SK-N-SH (cell line): Measurements from ENCODE around the gene OCEL1. TPM values are rescaled to one million over a fixed set of nuclear protein-coding genes. Genes with fewer than 3 reads are reported as not detected.

Source experiments
- CTCF ChIA-PET: fragments of 300-600, 350-600 bp; formaldehyde crosslinking; extraction: SDS; loops from one replicate; lab custom pipeline; 2021; lab: Yijun Ruan, JAX
- POLR2A ChIA-PET: fragments of 350-600 bp; sonication (Branson Sonifier 250); formaldehyde crosslinking; extraction: SDS; loops from one replicate; lab custom pipeline; 2020; ENCODE audit warnings: antibody characterized with exemption, inconsistent platforms; lab: Yijun Ruan, JAX
- DNase-seq: peaks from one replicate; pipeline ENCODE4 v3.0.0; 2012
- H2AFZ ChIP-seq: fragments of 200-600 bp; sonication (generic); 2 replicates; pipeline ENCODE4 v1.8.1; 2016; ENCODE audit warnings: antibody characterized with exemption, mild to moderate bottlenecking, low read depth
- H3F3A ChIP-seq: fragments of 200-600 bp; sonication (generic); replicated peaks from 2 replicates; pipeline ENCODE3; 2016; ENCODE audit warnings: antibody characterized with exemption, mild to moderate bottlenecking; ENCODE audit not compliant: insufficient read depth
- H3K27ac ChIP-seq, 2 experiments: fragments of 200-500 bp in 1 of 2; fragments of 200-600 bp in 1 of 2; sonication (Bioruptor generic) in 1 of 2; sonication (generic), shearing (Covaris generic) in 1 of 2; 2 replicates each; pipeline versions ENCODE4 v1.5.1 to v1.6.1; 2014 to 2016; ENCODE audit warnings: low read depth in 2 of 2, inconsistent platforms in 1 of 2, low read length in 1 of 2, mild to moderate bottlenecking in 1 of 2, mixed read lengths in 1 of 2
- H3K27me3 ChIP-seq: fragments of 200-600 bp; sonication (generic), shearing (Covaris generic); 2 replicates; pipeline ENCODE4 v1.6.1; 2016; ENCODE audit warnings: mixed run types; ENCODE audit not compliant: insufficient read depth
- H3K36me3 ChIP-seq, 2 experiments: fragments of 200-500 bp in 1 of 2; fragments of 200-600 bp in 1 of 2; sonication (Bioruptor generic) in 1 of 2; sonication (generic) in 1 of 2; replicated peaks in 1 of 2; 2 replicates each; pipeline versions ENCODE3 to v1.5.1; 2014 to 2016; ENCODE audit warnings: low read length in 1 of 2, mild to moderate bottlenecking in 1 of 2; ENCODE audit not compliant: insufficient read depth in 2 of 2, control insufficient read depth in 1 of 2
- H3K4me1 ChIP-seq, 2 experiments: fragments of 200-500 bp in 1 of 2; fragments of 200-600 bp in 1 of 2; sonication (Bioruptor generic) in 1 of 2; sonication (generic), shearing (Covaris generic) in 1 of 2; 2 replicates each; pipeline versions ENCODE4 v1.5.1 to v1.6.1; 2014 to 2016; ENCODE audit warnings: low read depth in 1 of 2, low read length in 1 of 2, mixed run types in 1 of 2; ENCODE audit not compliant: insufficient read depth in 2 of 2, control insufficient read depth in 1 of 2
- H3K4me2 ChIP-seq: fragments of 200-600 bp; sonication (generic), shearing (Covaris generic); 2 replicates; pipeline ENCODE4 v1.6.1; 2017; ENCODE audit warnings: mixed run types
- H3K4me3 ChIP-seq, 2 experiments: fragments of 200-500 bp in 1 of 2; fragments of 200-600 bp in 1 of 2; sonication (Bioruptor generic) in 1 of 2; sonication (generic), shearing (Covaris generic) in 1 of 2; 2 replicates each; pipeline versions ENCODE4 v1.5.1 to v1.8.1; 2014 to 2016; ENCODE audit warnings: low read depth in 2 of 2, inconsistent platforms in 1 of 2, low read length in 1 of 2, mild to moderate bottlenecking in 1 of 2, mixed read lengths in 1 of 2, moderate library complexity in 1 of 2
- H3K79me2 ChIP-seq: fragments of 200-600 bp; sonication (generic); 2 replicates; pipeline ENCODE4 v1.8.1; 2017; ENCODE audit warnings: mild to moderate bottlenecking; ENCODE audit not compliant: insufficient read depth
- H3K9ac ChIP-seq: fragments of 200-600 bp; sonication (generic); 2 replicates; pipeline ENCODE4 v1.6.1; 2017; ENCODE audit warnings: mixed run types
- H3K9me2 ChIP-seq: fragments of 200-600 bp; sonication (generic); 2 replicates; pipeline ENCODE4 v1.6.1; 2017; ENCODE audit warnings: mixed run types
- H3K9me3 ChIP-seq: fragments of 200-600 bp; sonication (generic); 2 replicates; pipeline ENCODE4 v1.6.1; 2017; ENCODE audit warnings: mixed run types, mild to moderate bottlenecking, moderate library complexity
- H4K20me1 ChIP-seq: fragments of 200-600 bp; sonication (generic); 2 replicates; pipeline ENCODE4 v1.6.1; 2017; ENCODE audit warnings: mild to moderate bottlenecking, mixed run types; ENCODE audit not compliant: insufficient read depth
- ELF1 ChIP-seq: IDR thresholded peaks from 2 replicates; pipeline ENCODE4 v1.4.0; 2012
- EP300 ChIP-seq, 2 experiments: IDR thresholded peaks; 2 replicates each; pipeline versions ENCODE4 v1.4.0 to v1.6.1; 2012; ENCODE audit warnings: borderline replicate concordance in 1 of 2, low read depth in 1 of 2, low read length in 1 of 2
- EZH2phosphoT487 ChIP-seq: fragments of 200-600 bp; sonication (generic); IDR thresholded peaks from 2 replicates; pipeline ENCODE4 v1.6.1; 2017; ENCODE audit warnings: low read depth, mixed run types, mild to moderate bottlenecking, antibody characterized with exemption, moderate library complexity, borderline replicate concordance
- FOXM1 ChIP-seq: IDR thresholded peaks from 2 replicates; pipeline ENCODE4 v1.4.0; 2012; ENCODE audit warnings: low read depth, mild to moderate bottlenecking
- NFIC ChIP-seq: IDR thresholded peaks from 2 replicates; pipeline ENCODE4 v1.4.0; 2012; ENCODE audit warnings: borderline replicate concordance
- WGBS: methylation state at CpG from one replicate; pipeline ENCODE4 v1.1.6; 2017; ENCODE audit warnings: low lambda C conversion rate; 5-methylcytosine and 5-hydroxymethylcytosine counted together
- polyA plus RNA-seq, 3 experiments: library from polyadenylated mRNA; depleted of rRNA; stranded (reverse); fragments of >200 nt; gene quantifications; 2 replicates each; pipeline ENCODE4 v1.2.3, GENCODE V29; 2012
- TF ChIP-seq, protein P1 (sequence below): fragments of 150-350 bp; IDR thresholded peaks from 2 replicates; pipeline ENCODE4 v1.6.1; 2017; ENCODE audit warnings: antibody characterized with exemption, low read length, low read depth, borderline replicate concordance
- TF ChIP-seq, protein P2 (sequence below): IDR thresholded peaks from 2 replicates; pipeline ENCODE4 v1.6.1; 2012; ENCODE audit warnings: mild to moderate bottlenecking, low read depth, low read length, moderate library complexity

Gene OCEL1
- polyA plus RNA-seq, 1 of the 3 experiments (the other 2 are of a cell fraction), result 9.8 TPM

DNA sequence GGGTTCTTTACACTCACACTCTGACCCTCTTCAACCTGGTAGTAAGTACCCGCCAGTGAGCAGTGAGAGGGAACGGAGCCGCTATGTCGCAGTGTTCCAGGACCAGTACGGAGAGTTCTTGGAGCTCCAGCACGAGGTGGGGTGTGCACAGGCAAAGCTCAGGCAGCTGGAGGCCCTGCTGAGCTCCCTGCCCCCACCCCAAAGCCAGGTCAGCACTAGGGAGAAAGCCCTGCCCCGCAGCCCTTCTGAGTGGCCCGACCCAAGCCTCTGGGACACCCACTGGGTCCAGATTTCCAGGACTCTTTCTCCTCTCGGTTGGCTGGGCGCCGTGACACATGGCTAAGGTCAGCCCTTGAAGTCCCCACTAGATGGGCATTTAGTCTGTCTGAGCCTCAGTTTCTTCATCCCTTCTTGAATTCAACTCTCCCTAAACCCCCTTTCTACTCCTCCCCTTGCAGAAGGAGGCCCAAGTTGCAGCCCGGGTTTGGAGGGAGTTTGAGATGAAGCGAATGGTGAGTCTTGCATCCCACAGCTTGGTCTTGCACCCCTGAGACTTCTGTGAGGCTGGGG lies 1.9 kb downstream of the OCEL1 start:
- H3K36me3 ChIP-seq, result peaks cover 12 to 18% of the 10 kb centered on the region in 2 experiments
- 91% methylated on average over 12 of the region's 13 CpGs for WGBS
- peaks cover 13% of the 10 kb centered on the region for H3F3A ChIP-seq
- H4K20me1 ChIP-seq, result no peaks in the 10 kb centered on the region
- no peaks in the 10 kb centered on the region for H3K9me2 ChIP-seq
- H3K79me2 ChIP-seq, result peaks cover 10% of the 10 kb centered on the region; the same call in 1 of the 2 replicates
- peaks cover 0 to 3% of the 10 kb centered on the region in 2 experiments; a peak in 1 of 4 replicates for H3K4me1 ChIP-seq
- no peaks in the 10 kb centered on the region for H3K27me3 ChIP-seq
- H3K9ac ChIP-seq, result no peak overlapping the region
- H2AFZ ChIP-seq, result no peak overlapping the region
- ChIA-PET CTCF (interaction anchor here (0.7 to 1.4 kb wide), 5 partner anchors 22 to 161 kb away, joined by 3 to 5 read pairs (median 3); no protein-coding TSS in a partner anchor), POLR2A (interaction anchor here (3.3 kb wide), 1 partner anchor 12 kb away, joined by 33 read pairs; the partner anchor contains the start of gene USE1)
- no peak overlapping the region for H3K4me2 ChIP-seq
- no peak for TF ChIP-seq NFIC
- no peak for TF ChIP-seq EP300 (IDR thresholded peaks at IDR 0.05; ENCODE audit: borderline replicate concordance in 1 of 2, low read depth in 1 of 2, low read length in 1 of 2)
- TF ChIP-seq EZH2phosphoT487, result no peak
- no peak for TF ChIP-seq FOXM1
- TF ChIP-seq, protein P1, sequence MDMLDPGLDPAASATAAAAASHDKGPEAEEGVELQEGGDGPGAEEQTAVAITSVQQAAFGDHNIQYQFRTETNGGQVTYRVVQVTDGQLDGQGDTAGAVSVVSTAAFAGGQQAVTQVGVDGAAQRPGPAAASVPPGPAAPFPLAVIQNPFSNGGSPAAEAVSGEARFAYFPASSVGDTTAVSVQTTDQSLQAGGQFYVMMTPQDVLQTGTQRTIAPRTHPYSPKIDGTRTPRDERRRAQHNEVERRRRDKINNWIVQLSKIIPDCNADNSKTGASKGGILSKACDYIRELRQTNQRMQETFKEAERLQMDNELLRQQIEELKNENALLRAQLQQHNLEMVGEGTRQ, result no peak
- TF ChIP-seq ELF1, result no peak
- no peaks in the 10 kb centered on the region for H3K9me3 ChIP-seq
- H3K4me3 ChIP-seq, result no peak overlapping the region
- DNase-seq, result no peak
- no peak overlapping the region for H3K27ac ChIP-seq

DNA sequence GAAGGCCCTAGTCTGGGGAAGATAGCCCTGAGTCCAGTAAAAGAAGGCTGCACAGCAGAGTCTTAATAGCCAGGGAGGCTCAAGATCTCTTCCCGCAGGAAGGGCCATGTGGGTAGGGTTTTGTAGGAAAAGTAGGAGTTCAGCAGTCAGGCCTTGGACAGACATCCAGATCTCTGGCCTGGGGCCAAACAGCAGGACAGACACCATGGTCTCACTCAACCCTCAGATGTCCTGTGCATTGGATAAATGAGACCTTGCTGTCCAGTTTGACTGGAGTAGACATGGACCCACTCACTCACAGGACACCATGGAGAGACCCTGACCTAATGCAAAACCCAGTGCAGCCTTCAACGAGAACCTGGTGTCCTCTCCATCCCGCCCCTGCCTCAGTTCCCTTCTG lies 3.9 kb downstream of the OCEL1 start:
- H3K27me3 ChIP-seq, result no peaks in the 10 kb centered on the region
- POLR2A ChIA-PET, result no interaction called here
- H3K9me2 ChIP-seq, result no peaks in the 10 kb centered on the region
- H3K36me3 ChIP-seq, result peaks cover 12 to 23% of the 10 kb centered on the region in 2 experiments
- no peak overlapping the region for H3K4me3 ChIP-seq
- no peak for DNase-seq
- no peaks in the 10 kb centered on the region for H3K9me3 ChIP-seq
- H3K4me1 ChIP-seq, result peaks cover 9% of the 10 kb centered on the region in 2 experiments; a peak in 3 of 4 replicates
- H3K79me2 ChIP-seq, result peaks cover 30% of the 10 kb centered on the region
- H3K27ac ChIP-seq, result no peak overlapping the region
- H2AFZ ChIP-seq, result no peak overlapping the region
- CTCF ChIA-PET, result no interaction called here
- peaks cover 14% of the 10 kb centered on the region for H4K20me1 ChIP-seq
- H3K9ac ChIP-seq, result no peak overlapping the region
- TF ChIP-seq NFIC, result 0 out of 2 replicates have a peak, but pooled peaks have one; percentile 28
- TF ChIP-seq, protein P2, sequence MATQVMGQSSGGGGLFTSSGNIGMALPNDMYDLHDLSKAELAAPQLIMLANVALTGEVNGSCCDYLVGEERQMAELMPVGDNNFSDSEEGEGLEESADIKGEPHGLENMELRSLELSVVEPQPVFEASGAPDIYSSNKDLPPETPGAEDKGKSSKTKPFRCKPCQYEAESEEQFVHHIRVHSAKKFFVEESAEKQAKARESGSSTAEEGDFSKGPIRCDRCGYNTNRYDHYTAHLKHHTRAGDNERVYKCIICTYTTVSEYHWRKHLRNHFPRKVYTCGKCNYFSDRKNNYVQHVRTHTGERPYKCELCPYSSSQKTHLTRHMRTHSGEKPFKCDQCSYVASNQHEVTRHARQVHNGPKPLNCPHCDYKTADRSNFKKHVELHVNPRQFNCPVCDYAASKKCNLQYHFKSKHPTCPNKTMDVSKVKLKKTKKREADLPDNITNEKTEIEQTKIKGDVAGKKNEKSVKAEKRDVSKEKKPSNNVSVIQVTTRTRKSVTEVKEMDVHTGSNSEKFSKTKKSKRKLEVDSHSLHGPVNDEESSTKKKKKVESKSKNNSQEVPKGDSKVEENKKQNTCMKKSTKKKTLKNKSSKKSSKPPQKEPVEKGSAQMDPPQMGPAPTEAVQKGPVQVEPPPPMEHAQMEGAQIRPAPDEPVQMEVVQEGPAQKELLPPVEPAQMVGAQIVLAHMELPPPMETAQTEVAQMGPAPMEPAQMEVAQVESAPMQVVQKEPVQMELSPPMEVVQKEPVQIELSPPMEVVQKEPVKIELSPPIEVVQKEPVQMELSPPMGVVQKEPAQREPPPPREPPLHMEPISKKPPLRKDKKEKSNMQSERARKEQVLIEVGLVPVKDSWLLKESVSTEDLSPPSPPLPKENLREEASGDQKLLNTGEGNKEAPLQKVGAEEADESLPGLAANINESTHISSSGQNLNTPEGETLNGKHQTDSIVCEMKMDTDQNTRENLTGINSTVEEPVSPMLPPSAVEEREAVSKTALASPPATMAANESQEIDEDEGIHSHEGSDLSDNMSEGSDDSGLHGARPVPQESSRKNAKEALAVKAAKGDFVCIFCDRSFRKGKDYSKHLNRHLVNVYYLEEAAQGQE, result no peak
- TF ChIP-seq, all 33 proteins: peak for 1
- 88% methylated on average over 3 of the region's 3 CpGs for WGBS
- Histone ChIP-seq H3K4me2 (no peak overlapping the region), H3F3A (peaks cover 13% of the 10 kb centered on the region)
